Measurements from ENCODE around the gene GLT6D1. TPM values are rescaled to one million over a fixed set of nuclear protein-coding genes. Genes with fewer than 3 reads are reported as not detected.

Gene GLT6D1
- polyA plus RNA-seq, 1 donor = not detected

- no peaks in the 10 kb centered on the region for H3K27me3 ChIP-seq (ENCODE audit: control insufficient read depth, insufficient read depth, low read length)
- H3K9me3 ChIP-seq (ENCODE audit: control insufficient read depth, low read depth, low read length) = no peaks in the 10 kb centered on the region
- no peaks in the 10 kb centered on the region for H3K4me1 ChIP-seq (ENCODE audit: control insufficient read depth, insufficient read depth, low read length)
- no peak overlapping the region for H3K4me3 ChIP-seq (ENCODE audit: low read length)
- DNase-seq = no peak
- no peaks in the 10 kb centered on the region for H3K36me3 ChIP-seq (ENCODE audit: control insufficient read depth, insufficient read depth, low read length)
- no CpG with 5 or more reads among the region's 25 CpGs for WGBS (ENCODE audit: insufficient coverage, low lambda C conversion rate)
- no peak overlapping the region for H3K27ac ChIP-seq (ENCODE audit: low read length)
These were observed 31.7 kb downstream of the GLT6D1 start for GRCh38 chr9:135607401-135608293.

GRCh38 chr9:135606885-135607259, 32.5 kb downstream of the GLT6D1 start:
- Histone ChIP-seq H3K27ac (ENCODE audit: low read length) (no peak overlapping the region), H3K9me3 (ENCODE audit: control insufficient read depth, low read depth, low read length) (no peaks in the 10 kb centered on the region), H3K36me3 (ENCODE audit: control insufficient read depth, insufficient read depth, low read length) (no peaks in the 10 kb centered on the region), H3K4me1 (ENCODE audit: control insufficient read depth, insufficient read depth, low read length) (no peaks in the 10 kb centered on the region), H3K4me3 (ENCODE audit: low read length) (no peak overlapping the region), H3K27me3 (ENCODE audit: control insufficient read depth, insufficient read depth, low read length) (no peaks in the 10 kb centered on the region)
- no CpG with 5 or more reads among the region's 11 CpGs for WGBS (ENCODE audit: insufficient coverage, low lambda C conversion rate)
- no peak for DNase-seq

GRCh38 chr9:135605238-135605781, 34.0 kb downstream of the GLT6D1 start:
- Histone ChIP-seq H3K36me3 (ENCODE audit: control insufficient read depth, insufficient read depth, low read length) (no peaks in the 10 kb centered on the region), H3K9me3 (ENCODE audit: control insufficient read depth, low read depth, low read length) (no peaks in the 10 kb centered on the region), H3K4me3 (ENCODE audit: low read length) (no peak overlapping the region), H3K4me1 (ENCODE audit: control insufficient read depth, insufficient read depth, low read length) (no peaks in the 10 kb centered on the region), H3K27me3 (ENCODE audit: control insufficient read depth, insufficient read depth, low read length) (no peaks in the 10 kb centered on the region), H3K27ac (ENCODE audit: low read length) (no peak overlapping the region)
- DNase-seq = no peak
- no CpG with 5 or more reads among the region's 14 CpGs for WGBS (ENCODE audit: insufficient coverage, low lambda C conversion rate)

GRCh38 chr9:135604437-135605237, 34.7 kb downstream of the GLT6D1 start:
- DNase-seq = no peak
- H3K27ac ChIP-seq (ENCODE audit: low read length) = no peak overlapping the region
- no peaks in the 10 kb centered on the region for H3K27me3 ChIP-seq (ENCODE audit: control insufficient read depth, insufficient read depth, low read length)
- H3K4me1 ChIP-seq (ENCODE audit: control insufficient read depth, insufficient read depth, low read length) = no peaks in the 10 kb centered on the region
- no peaks in the 10 kb centered on the region for H3K9me3 ChIP-seq (ENCODE audit: control insufficient read depth, low read depth, low read length)
- no peaks in the 10 kb centered on the region for H3K36me3 ChIP-seq (ENCODE audit: control insufficient read depth, insufficient read depth, low read length)
- H3K4me3 ChIP-seq (ENCODE audit: low read length) = no peak overlapping the region
- WGBS (ENCODE audit: insufficient coverage, low lambda C conversion rate) = no CpG with 5 or more reads among the region's 31 CpGs

- Histone ChIP-seq H3K27ac (ENCODE audit: low read length) (no peak overlapping the region), H3K4me1 (ENCODE audit: control insufficient read depth, insufficient read depth, low read length) (no peaks in the 10 kb centered on the region), H3K36me3 (ENCODE audit: control insufficient read depth, insufficient read depth, low read length) (no peaks in the 10 kb centered on the region), H3K4me3 (ENCODE audit: low read length) (no peak overlapping the region), H3K27me3 (ENCODE audit: control insufficient read depth, insufficient read depth, low read length) (no peaks in the 10 kb centered on the region), H3K9me3 (ENCODE audit: control insufficient read depth, low read depth, low read length) (no peaks in the 10 kb centered on the region)
- peak; percentile 7 to 31 for DNase-seq
- WGBS (ENCODE audit: insufficient coverage, low lambda C conversion rate) = 0% methylated on average over 2 of the region's 24 CpGs
These were observed 36.4 kb downstream of the GLT6D1 start for GRCh38 chr9:135602789-135603481.

GRCh38 chr9:135601988-135602387, 37.4 kb downstream of the GLT6D1 start:
- no peaks in the 10 kb centered on the region for H3K27me3 ChIP-seq (ENCODE audit: control insufficient read depth, insufficient read depth, low read length)
- WGBS (ENCODE audit: insufficient coverage, low lambda C conversion rate) = no CpG with 5 or more reads among the region's 8 CpGs

GRCh38 chr9:135600296-135600817, 39.0 kb downstream of the GLT6D1 start:
- Histone ChIP-seq H3K4me3 (ENCODE audit: low read length) (no peak overlapping the region), H3K27me3 (ENCODE audit: control insufficient read depth, insufficient read depth, low read length) (no peaks in the 10 kb centered on the region)
- 100% methylated on average over 1 of the region's 5 CpGs for WGBS (ENCODE audit: insufficient coverage, low lambda C conversion rate)

More at GRCh38 chr9:135601988-135602387, 37.4 kb downstream of the GLT6D1 start:
- Histone ChIP-seq H3K4me3 (ENCODE audit: low read length) (no peak overlapping the region), H3K4me1 (ENCODE audit: control insufficient read depth, insufficient read depth, low read length) (no peaks in the 10 kb centered on the region), H3K27ac (ENCODE audit: low read length) (no peak overlapping the region), H3K9me3 (ENCODE audit: control insufficient read depth, low read depth, low read length) (no peaks in the 10 kb centered on the region), H3K36me3 (ENCODE audit: control insufficient read depth, insufficient read depth, low read length) (no peaks in the 10 kb centered on the region)
- no peak for DNase-seq

GRCh38 chr9:135596211-135596610, 43.1 kb downstream of the GLT6D1 start:
- Histone ChIP-seq H3K27ac (ENCODE audit: low read length) (no peak overlapping the region), H3K9me3 (ENCODE audit: control insufficient read depth, low read depth, low read length) (no peaks in the 10 kb centered on the region), H3K27me3 (ENCODE audit: control insufficient read depth, insufficient read depth, low read length) (no peaks in the 10 kb centered on the region), H3K36me3 (ENCODE audit: control insufficient read depth, insufficient read depth, low read length) (no peaks in the 10 kb centered on the region), H3K4me1 (ENCODE audit: control insufficient read depth, insufficient read depth, low read length) (no peaks in the 10 kb centered on the region), H3K4me3 (ENCODE audit: low read length) (no peak overlapping the region)
- peak; percentile 22 to 50 for DNase-seq
- 50% methylated on average over 1 of the region's 2 CpGs for WGBS (ENCODE audit: insufficient coverage, low lambda C conversion rate)

More at GRCh38 chr9:135600296-135600817, 39.0 kb downstream of the GLT6D1 start:
- DNase-seq = no peak
- H3K27ac ChIP-seq (ENCODE audit: low read length) = no peak overlapping the region
- H3K9me3 ChIP-seq (ENCODE audit: control insufficient read depth, low read depth, low read length) = no peaks in the 10 kb centered on the region
- H3K36me3 ChIP-seq (ENCODE audit: control insufficient read depth, insufficient read depth, low read length) = no peaks in the 10 kb centered on the region
- no peaks in the 10 kb centered on the region for H3K4me1 ChIP-seq (ENCODE audit: control insufficient read depth, insufficient read depth, low read length)

GRCh38 chr9:135592625-135593024, 46.7 kb downstream of the GLT6D1 start:
- Histone ChIP-seq H3K9me3 (ENCODE audit: control insufficient read depth, low read depth, low read length) (no peaks in the 10 kb centered on the region), H3K27me3 (ENCODE audit: control insufficient read depth, insufficient read depth, low read length) (no peaks in the 10 kb centered on the region), H3K36me3 (ENCODE audit: control insufficient read depth, insufficient read depth, low read length) (no peaks in the 10 kb centered on the region), H3K4me1 (ENCODE audit: control insufficient read depth, insufficient read depth, low read length) (no peaks in the 10 kb centered on the region), H3K4me3 (ENCODE audit: low read length) (no peak overlapping the region), H3K27ac (ENCODE audit: low read length) (no peak overlapping the region)
- DNase-seq = no peak
- WGBS (ENCODE audit: insufficient coverage, low lambda C conversion rate) = no CpG with 5 or more reads among the region's 13 CpGs

- Histone ChIP-seq H3K27ac (ENCODE audit: low read length) (no peak overlapping the region), H3K9me3 (ENCODE audit: control insufficient read depth, low read depth, low read length) (no peaks in the 10 kb centered on the region), H3K27me3 (ENCODE audit: control insufficient read depth, insufficient read depth, low read length) (no peaks in the 10 kb centered on the region), H3K36me3 (ENCODE audit: control insufficient read depth, insufficient read depth, low read length) (no peaks in the 10 kb centered on the region), H3K4me3 (ENCODE audit: low read length) (no peak overlapping the region), H3K4me1 (ENCODE audit: control insufficient read depth, insufficient read depth, low read length) (no peaks in the 10 kb centered on the region)
- no peak for DNase-seq
- no CpG with 5 or more reads among the region's 5 CpGs for WGBS (ENCODE audit: insufficient coverage, low lambda C conversion rate)
These were observed 47.1 kb downstream of the GLT6D1 start for GRCh38 chr9:135592331-135592590.
